Activated CD8-positive, alpha-beta memory T cell treated with anti-CD3 and anti-CD28 coated beads, Interleukin-2, amount 50 U/mL, for 1 hour (primary cell): ENCODE results near the gene KRT33A.

Experiments used
- DNase-seq: peaks from one replicate; pipeline ENCODE4 v3.0.0-alpha.2; 2020; ENCODE audit errors: extremely low read depth

Gene KRT33A

GRCh38 chr17:41302981-41303380, 47.6 kb downstream of the KRT33A start:
- no peak for DNase-seq

GRCh38 chr17:41301916-41302901, 48.4 kb downstream of the KRT33A start, which contains the start of gene KRTAP29-1:
TSS of gene KRTAP29-1 (minus strand) at chr17:41302851. CDS start at chr17:41302851, 0 bp downstream.
- DNase-seq: no peak

GRCh38 chr17:41301204-41301790, 49.3 kb downstream of the KRT33A start:
- DNase-seq: no peak

- DNase-seq: no peak
These were observed 52.0 kb downstream of the KRT33A start for GRCh38 chr17:41298458-41299135.

- DNase-seq: no peak
These were observed 53.8 kb downstream of the KRT33A start for GRCh38 chr17:41296846-41297245.
